Inflammatory macrophage treated with lipopolysaccharide for 1 hour (primary cell): ENCODE measurements around the gene TULP1.
A peak's percentile ranks its signal among the peaks of the same experiment; 100 is the strongest.
"Not testable (repeated sequence)": the region's sequence is repeated elsewhere in the genome, so short reads cannot be mapped to it uniquely, and the experiment has no call there.

Experiments
- DNase-seq, 2 donors: peaks; one replicate each; pipeline ENCODE4 v3.0.0-alpha.2; 2020 to 2022

TULP1 gene

DNA sequence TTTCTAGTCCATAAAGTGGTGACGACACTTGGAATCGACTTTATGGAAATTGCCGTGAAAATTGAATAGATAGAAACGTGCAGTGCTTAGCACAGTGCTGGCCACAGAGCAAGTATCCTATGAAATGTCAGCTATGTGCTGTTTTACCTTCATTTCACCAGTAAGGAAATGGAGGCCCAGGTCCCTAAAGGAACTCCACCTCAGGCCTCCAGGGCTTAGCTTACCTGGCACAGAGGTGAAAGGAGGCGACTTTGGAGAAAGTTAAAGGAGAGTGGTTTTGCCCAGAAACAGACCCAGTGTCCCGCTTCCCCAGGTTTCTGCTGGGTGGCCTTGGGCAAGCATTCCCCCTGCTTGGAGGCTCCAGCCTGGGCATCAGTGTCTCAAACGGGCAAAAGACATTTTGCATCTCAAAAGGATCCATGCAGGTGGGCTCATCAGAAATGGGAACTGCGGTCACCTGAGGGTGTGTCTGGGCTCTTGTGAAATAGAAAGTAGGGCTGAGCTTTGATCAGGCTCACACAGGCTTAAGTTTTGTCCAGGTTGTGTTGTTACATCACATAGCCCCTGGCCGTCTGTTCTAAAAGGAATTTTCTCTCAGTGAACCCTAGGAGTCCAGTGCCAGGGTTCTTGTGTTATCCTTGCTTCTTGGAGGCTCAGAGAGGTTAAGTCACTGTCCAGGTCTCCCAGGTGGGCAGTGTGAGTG is 6.8 kb upstream of the TULP1 start:
- DNase-seq: no peak

DNA sequence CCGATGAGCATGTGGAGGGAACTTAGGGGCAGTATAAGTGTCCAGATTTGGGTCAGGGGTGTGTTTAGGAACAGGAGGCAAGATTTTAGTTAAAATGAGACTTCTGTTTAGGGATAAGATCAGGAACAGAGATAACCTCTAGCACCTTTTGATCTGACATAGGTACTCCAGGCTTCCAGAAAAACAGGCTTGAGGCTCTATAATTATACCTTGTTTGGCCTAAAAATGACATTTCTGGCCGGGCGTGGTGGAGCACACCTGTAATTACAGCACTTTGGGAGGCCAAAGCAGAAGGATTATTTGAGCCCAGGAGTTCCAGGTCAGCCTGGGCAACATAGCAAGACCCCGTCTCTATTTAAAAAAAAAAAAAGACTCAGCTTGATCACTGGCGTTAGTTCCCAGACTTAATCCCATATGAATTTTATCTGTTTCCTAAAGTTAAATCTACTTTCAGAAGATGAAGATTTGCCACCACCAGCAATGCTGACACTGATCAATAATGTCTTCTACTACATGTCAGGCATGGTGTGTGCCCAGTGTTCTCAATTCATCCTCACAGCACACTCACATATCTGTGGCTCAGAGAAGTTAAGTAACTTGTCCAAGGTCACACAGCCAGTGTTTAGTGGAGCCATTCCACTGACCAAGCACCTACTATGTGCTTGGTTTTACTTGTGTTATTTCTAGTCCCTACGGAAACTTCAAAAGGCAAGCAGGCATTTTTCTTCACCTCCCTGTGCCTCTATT is 6.0 kb upstream of the TULP1 start:
- no peak for DNase-seq

DNA sequence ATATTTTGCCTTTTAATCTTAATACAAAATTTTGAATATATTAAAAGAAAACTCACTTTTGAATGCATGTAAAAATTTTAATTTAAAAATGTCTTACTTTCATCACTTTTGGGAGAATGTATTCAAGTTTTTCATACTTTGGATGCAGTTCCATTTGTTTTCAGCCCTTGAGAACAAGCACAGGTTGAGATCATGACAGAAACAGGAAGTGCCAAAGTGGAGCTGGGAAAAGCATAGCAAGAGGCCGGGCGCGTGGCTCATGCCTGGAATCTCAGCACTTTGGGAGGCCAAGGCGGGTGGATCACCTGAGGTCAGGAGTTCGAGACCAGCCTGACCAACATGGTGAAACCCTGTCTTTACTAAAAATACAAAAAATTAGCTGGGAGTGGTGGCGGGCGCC is 5.3 kb upstream of the TULP1 start:
- not testable (repeated sequence) for DNase-seq

DNA sequence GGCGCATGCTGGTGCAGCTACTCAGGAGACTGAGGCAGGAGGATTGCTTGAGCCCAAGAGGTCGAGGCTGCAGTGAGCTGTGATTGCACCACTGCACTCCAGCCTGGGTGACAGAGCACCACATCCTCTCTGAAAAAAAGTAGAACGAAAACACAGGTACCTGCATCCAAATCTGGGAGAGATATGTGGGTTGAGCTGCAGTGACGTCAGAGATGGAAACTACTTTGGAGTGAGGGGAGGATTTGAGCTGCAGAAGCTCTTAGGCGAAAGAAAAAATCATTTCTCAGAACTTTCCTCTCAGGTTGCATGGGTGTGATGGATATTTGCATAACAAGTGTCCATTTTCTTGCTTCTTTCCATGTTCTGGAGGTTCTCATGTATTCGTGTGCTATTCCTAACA is 4.0 kb upstream of the TULP1 start:
- no peak for DNase-seq

DNA sequence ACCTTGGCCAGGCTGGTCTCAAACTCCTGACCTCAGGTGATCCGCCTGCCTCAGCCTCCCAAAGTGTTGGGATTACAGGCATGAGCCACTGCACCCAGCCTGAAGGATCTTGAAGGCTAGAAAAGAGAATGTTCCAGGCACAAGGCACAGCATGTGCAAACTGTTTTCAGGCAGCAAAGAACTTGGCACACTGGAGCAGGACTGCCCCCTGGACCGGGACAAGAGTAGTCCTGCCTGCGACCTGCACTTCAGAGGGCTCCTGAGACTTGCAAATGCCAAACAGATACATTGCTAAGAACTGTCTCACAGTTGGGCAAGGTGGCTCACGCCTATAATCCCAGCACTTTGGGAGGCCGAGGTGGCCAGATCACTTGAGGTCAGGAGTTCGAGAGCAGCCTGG is 3.2 kb upstream of the TULP1 start:
- not testable (repeated sequence) for DNase-seq

DNA sequence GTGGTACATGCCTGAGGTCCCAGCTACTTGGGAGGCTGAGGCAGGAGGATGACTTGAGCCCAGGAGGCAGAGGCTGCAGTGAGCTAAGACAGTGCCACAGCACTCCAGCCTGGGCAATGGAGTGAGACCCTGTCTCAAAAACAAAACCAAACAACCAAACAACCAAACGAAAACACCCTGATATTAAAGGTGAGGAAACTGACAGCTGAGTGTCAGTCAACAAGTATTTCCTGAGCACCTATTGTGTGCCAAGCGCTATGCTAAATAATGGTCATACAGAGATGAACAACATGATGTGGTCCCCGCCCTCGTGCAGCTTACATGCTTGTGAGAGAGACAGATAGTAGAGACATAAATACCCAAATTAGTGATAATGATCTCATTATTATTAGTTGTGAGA is 1.9 kb upstream of the TULP1 start:
- DNase-seq: no peak

DNA sequence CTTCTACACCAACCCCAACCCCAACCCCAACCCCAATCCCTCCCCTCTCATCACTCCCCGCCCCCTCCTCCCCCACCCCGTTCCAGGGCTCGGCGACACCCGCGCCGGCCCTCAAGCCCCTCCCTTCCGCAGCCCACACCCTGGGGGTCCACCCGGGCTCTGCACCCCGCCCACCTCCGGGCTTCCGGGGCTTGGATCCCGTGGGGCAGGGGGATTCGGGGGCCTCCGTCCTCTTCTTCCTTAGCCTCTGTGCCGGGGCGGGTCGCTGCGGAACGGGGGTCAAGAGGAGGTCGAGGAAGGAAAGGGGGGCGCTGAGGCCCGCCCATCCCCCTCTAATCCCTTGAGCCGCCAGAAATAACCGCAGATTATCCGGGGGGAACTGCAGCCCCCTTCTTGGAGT is 690 bp downstream of the TULP1 start:
- no peak for DNase-seq

DNA sequence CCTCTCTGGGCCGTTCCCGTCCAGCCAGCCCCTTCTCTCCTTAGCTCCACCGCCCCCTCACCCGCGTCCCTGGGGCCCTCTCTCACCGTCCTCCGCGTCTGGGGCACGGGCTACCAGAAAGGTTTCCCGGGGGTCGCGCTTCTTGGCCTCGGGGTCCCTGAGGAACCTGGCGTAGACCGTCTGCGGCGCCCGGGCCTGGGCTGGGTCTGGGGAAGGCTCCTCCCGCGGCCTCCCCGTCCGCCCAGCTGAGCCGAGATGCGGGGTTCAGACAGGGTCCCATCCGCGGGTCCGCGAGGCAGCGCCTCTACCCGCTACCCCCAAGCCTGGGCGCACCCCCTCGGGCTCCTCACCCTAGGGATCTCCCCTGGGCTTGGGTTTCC is 1.1 kb downstream of the TULP1 start:
- DNase-seq: no peak

DNA sequence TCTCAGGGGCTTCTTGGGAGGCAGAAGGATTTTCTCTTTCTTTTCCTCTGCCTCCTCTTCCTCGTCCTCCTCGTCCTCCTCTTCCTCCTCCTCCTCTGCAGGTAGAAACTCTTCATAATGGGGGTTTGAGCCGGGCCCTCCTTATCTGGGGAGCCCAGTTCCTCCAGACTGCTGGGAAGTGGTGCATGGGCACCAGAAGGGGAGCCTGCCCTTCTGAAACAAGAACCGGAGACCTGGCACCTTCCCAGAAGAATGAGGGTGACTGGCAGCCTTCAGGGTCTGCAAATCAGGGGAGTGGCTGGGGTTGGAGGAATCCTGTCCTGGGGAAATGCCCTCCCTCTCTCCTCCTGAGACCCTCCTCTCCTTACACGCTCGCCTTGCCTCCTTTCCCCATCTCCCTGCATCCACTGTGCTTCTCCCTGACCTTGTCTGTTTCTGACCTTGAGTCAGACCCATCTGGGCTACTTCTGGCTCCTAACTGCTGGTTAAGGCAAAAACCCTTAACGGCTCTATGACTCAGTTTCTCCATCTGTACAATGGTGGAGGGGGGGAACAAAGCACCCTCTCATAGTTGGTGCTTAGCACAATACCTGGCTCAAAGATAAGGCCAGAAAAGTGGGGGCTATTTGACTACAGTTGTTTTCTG is 1.7 kb downstream of the TULP1 start:
- DNase-seq: no peak

DNA sequence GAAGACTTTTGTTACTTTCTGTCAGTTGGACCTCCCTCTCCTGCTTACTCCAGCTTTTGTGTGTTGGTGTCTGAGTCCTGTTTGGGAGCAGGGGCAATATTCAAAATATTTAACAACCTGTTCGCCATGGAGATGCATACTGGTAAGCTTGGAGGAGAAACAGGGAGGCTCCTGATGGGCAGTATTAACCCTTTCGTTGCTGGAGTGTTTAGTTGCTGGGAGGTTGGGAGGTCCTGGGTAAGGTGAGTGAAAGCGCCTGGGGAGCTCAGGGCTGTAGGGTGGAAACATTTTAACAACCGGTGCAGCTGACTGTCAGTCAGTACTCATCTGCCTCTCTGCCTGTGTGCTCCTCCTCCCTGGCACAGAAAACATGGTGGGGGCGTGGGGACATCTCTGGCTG is 4.2 kb downstream of the TULP1 start:
- DNase-seq: no peak

DNA sequence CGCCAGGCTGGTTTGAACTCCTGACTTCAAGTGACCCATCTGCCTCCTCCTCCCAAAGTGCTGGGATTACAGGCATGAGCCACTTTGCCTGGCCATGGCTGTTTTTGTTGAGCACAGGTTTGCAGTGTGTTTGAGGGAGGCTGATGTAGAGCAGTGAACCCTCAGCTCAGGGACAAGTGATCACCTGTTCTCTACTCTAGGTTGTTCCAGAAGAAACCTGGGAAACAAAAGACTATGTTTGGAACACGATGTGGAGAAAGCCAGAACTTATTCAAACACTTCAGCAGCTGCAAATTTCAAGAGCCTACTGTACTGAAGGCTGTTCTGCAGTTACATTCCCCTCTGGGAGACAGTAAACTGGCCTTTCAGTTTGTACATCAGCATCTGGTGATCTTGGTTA is 4.7 kb downstream of the TULP1 start:
- DNase-seq: no peak

DNA sequence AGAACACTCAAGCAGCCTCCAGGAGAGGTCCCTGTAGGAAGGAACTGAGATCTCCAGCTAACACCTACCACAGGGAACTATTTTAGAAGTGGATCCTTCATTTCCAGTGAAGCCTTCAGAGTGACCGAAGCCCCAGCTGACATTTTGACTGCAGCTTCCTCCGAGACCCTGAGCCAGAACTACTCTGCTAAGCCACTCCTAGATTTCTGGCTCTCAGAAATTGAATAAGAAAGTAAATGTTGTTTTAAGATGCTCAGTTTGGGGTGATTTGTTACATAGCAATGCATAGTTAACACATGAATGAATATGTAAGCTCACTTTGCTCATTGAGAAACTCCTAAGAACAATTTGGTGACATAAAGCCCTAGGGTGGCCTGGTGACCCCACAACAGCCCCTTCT is 5.5 kb downstream of the TULP1 start:
- no peak for DNase-seq

DNA sequence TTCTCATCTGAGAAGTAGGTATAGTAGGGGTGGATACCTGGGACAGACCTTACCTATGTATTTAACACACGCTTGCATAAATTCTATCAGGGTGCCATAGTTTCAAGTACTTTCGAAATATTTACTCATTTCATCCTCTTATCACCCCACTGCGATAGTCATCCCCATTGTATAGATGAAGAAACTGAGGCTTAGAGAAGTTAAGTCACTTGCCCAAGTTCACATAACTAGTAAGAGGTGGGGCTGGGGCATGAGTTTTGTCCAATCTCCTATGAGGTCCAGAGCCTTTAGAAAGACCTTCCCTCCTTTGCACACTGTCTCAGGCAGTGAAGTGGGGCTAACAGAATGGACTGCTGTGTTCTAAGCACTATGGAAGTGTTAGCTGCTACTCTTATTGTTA is 6.2 kb downstream of the TULP1 start:
- no peak for DNase-seq

DNA sequence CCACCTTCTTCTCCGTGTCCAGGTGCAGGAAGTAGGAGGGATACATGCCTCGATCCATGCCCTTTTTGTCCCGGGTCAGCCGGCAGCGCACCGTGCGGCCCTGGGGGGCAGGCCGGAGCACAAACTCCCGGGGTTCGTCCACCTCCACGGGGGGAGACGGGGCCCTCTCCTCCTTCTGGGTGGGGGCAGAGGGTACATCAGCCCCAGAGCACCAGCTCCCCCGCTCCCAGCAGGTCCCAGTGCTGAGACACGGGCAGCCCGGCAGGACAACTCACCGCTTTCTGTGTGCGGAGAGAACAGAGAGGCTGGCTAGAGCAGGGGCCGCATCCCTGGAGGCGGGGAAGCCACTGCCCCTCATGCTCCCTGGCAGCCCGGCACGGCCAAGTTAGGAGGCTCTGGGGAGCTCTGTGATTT is 6.7 kb downstream of the TULP1 start:
- no peak for DNase-seq

DNA sequence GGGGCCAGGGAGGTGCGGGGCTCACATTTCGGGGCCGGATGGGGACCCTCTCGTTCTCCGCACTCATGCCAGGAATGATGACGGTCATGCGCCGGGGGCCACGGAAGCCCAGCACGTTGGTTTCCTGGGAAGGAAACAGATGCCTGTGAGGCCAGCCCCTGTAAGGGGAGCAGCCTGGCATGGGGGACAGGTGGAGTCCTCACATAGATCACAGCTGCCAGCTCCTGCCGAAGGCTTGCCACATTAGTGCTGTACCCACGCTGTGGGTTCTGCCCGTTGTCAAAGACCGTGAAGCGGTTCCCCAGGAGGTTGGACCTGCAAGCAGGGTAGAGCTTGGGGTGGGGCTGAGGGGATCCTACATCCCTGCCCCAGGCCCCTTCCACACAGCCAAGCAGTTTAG is 9.2 kb downstream of the TULP1 start:
- no peak for DNase-seq

DNA sequence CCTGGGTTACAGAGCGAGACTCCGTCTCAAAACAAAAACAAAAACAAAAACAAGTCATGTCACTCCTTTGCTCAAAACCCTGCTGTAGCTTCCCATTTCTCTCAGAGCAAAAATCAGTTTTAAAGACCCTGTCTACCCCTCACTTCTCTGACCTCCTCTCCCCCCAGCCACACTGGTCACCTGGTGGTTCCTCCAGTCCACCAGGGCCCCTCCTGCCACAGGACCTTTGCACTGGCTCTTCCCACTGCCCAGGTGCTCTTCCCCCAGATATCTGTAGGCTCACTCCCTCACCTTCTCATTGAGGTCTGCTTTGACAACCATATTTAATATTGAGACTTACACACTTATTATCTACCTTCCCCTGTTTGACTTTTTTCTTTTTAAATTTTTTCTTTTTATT is 10.9 kb downstream of the TULP1 start:
- DNase-seq: no peak

DNA sequence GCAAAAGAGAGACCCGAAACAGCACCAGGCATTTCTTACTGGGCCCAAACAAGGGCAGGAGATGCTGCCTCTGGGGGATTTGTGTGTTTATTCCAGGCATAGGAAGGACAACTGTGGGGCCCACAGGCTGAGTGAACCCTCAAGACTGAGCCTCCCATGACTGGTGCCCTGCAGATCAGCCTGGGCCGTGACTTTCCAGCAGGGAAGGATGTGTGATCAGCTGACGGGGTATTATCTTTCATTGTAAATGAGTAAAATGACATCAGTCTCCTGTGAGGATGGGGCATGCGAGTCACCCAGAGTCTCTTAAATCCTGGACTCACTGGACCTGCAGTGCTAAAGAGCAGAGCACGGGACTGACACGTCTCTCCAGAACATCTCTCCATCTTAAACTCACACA is 11.9 kb downstream of the TULP1 start:
- DNase-seq: peak in 1 of 2 donors; percentile 31

DNA sequence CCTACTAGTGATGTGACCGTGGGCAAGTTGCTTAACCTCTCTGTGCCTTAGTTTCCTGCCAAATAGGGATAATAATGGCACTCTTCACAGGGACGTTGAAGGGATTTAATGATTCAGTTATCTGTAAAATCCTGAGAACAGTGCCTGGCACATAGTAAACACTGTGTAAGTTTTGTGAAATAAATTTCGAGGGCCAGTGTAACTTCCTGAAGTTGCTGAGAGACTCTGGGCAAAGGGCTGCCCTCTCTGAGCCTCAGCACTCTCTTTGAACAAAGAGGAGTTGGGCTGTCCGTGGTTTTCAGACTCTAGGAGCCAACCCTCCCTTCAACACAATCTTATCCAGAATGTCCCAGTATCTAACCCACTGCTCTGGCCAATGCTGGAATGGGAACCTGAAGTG is 13.3 kb downstream of the TULP1 start:
- no peak for DNase-seq

DNA sequence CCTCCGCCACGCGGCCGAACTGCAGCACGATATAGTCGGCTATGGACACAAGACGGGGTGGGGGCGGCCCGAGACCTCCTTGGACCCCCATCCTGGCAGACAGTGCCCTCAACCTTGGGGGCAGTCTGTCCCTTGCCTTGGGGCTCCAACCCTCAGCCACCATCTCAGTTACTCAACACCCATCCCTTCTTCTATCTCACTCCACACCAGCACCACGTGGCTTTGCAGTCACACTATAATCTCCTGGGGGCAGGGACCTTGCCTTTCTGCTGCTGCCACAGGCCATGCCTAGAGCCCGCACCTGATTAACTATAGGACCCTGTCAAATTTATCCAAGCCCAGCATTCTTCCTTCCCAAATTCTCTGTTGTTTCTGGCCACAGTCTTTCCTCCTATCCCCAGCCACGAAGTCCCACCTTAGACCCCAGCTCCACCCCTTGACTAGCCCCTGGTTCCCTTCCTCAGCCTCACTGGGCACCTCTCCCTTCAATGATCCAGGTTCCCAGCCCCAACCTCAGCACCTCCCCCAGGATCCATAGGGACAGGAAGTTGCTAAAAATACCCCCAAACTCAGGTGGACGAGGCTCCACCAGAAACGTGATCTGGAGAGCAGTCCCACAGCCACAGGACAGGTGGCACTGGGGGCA is 14.2 kb downstream of the TULP1 start:
- no peak for DNase-seq

DNA sequence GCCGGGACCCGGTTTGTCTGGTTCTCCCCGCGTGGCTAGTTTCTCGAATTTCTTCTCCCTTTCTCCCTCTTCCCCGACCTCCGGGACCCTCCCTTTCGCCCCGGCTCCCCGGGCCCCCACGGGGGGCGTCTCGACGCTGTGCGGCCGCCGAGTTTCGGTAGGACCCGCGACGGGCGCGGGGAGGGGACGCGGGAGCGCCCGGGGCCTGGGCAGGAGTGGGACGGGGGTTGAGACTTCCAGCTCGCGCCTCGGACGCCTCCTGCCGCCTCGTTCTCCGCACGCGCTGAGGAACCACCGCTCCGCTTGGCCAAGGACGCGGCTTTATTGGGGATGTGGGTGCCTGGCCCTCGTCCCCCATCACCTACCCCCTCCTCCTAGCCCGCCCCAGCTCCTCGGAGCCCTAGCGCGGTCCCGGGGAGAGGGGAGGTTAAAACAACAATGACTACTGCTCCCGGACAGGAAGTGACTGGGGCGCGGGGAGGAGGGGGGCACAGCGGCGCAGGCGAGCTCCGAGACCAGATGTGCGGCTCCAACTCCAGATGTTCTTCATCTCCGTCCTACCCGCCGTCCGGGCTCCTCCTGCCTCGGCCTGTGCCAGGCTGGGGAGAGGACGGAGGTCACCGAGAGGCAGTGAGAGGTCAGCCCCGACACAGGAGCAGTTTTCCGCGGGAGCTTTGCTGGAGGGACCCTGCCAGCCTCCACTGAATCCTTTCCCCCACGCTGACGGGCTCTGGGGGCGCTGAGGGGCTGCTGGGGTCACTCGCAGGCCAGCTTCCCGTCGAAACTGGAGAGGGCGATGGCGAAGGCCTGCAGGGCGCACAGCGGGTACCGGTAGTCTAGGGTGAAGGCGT is 14.9 kb downstream of the TULP1 start:
- DNase-seq: peak in 1 of 2 donors; percentile 11

DNA sequence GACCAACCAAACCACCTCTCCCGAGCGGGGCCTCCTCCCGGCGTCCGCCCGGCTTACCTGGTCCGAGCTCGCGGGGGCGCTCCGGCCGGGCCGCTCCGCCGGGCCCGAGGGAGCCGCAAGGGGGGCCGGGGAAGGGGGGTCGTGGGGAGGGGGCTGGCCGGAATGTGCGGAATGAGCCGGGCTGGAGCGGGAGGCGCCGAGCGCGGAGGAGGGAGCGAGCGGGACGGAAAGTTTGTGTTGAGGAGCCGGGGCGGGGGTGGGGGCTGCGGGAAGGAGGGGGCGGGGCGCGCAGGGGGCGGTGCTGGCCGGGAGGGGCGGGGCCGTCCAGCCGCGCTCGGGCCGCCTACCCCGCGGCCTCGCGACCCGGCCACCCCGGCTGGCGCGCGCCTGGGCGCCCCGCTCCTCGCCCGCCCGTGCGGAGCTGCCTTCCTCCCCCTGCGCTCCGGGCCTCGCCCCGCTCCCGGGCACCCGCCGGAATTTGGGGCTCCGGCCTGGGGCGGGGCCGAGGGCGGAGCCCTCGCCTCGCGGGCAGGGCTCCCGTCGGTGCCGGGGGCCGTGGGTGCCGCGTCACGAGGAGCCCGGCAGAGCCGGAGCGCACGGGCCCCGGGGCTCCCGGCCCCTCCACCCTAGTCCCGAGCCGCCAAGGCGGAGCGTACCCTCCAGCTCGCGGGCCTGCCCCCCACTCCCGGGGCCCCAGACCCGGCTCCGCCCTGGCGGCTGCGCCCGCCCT is 15.7 kb downstream of the TULP1 start, which contains the start of gene TEAD3:
TEAD3 (minus strand) TSS at position 239 of the 730 bp plus-strand sequence.
- peak in 1 of 2 donors; percentile 15 for DNase-seq
